C4-2B (cell line): ENCODE results near the gene SOX1.

Experiments
- ZFX ChIP-seq: fragments of 450-650 bp; IDR thresholded peaks from 2 replicates; pipeline ENCODE4 v1.6.1; 2017
- TF ChIP-seq, protein P1 (sequence below): fragments of 450-650 bp; conservative IDR thresholded peaks from 2 replicates; pipeline ENCODE4 v1.5.1; 2017; ENCODE audit warnings: mild to moderate bottlenecking

DNA sequence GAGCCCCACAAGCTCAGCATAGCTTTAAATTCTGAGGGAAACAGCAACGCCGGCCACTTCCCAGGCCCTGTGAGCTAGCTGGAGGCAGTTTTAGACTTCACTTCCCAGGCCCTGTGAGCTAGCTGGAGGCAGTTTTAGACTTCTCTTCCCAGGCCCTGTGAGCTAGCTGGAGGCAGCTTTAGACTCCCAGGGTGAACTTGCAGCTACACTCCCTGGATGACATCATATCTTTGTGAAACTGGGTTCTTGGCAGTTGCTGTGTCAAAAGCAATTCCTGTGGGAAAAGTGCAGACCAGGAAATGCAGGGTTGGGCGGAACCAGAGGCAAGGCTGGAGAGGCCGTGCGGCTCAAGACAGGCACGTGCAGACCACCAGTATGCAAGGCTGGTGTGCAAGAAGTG is 12.7 kb downstream of the SOX1 start:
- TF ChIP-seq, protein P1, sequence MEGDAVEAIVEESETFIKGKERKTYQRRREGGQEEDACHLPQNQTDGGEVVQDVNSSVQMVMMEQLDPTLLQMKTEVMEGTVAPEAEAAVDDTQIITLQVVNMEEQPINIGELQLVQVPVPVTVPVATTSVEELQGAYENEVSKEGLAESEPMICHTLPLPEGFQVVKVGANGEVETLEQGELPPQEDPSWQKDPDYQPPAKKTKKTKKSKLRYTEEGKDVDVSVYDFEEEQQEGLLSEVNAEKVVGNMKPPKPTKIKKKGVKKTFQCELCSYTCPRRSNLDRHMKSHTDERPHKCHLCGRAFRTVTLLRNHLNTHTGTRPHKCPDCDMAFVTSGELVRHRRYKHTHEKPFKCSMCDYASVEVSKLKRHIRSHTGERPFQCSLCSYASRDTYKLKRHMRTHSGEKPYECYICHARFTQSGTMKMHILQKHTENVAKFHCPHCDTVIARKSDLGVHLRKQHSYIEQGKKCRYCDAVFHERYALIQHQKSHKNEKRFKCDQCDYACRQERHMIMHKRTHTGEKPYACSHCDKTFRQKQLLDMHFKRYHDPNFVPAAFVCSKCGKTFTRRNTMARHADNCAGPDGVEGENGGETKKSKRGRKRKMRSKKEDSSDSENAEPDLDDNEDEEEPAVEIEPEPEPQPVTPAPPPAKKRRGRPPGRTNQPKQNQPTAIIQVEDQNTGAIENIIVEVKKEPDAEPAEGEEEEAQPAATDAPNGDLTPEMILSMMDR = no peak
- TF ChIP-seq ZFX = no peak
